ENCODE measurements around the gene NDST1. TPM values are rescaled to one million over a fixed set of nuclear protein-coding genes. Genes with fewer than 3 reads are reported as not detected.

Gene NDST1
- 39.5 and 65.6 TPM in 2 replicates for total RNA-seq

DNA sequence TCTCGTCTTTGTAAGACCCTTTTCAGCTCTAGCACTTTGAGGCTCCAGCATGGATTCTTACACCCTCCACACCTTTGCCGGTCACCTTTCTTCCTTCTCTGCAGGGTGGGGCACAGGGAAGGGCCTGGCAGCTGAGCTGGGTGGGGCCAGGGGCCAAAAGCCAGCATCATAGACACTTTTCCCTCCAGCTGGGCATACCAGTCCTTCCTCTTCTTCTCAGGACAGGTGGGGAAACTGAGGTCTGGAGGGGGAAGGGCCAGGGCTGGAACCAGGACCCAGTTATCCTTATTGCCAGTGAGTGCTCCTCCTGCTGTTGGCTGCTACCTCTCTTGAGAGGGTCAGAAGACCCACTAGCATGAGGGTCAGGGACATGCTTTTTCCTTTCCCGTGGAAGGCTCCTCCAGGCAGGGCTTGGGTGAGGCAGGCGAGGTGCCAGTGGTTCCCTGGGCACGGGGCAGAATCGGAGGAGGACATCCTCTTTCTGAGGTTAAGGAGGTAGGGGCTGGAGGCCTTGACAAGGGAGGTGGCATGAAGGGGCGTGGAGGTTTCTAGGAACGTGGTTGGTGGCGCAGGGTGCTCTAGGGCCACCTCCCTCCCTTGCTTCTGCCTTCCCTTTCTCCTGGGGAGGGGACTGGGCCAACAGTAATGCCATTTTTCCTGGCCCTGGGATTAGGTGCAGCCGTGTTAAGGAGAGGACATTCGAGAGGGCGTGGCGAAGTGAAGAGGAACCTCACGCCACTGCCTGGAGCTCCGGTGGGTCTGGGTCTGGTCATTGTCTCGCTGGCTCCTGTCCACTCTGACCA, at the start of gene NDST1:
Gene NDST1, plus strand, starts transcription at position 658 of the 803 bp plus-strand sequence. CDS start 13,124 bp downstream, outside the sequence.

Other genes with a start within 250 kb of the NDST1 start
- gene CAMK2A, start 218.4 kb upstream of the NDST1 start, total RNA-seq, result under 0.01 and 0.28 TPM in 2 replicates
- gene ARSI, start 205.2 kb upstream of the NDST1 start, total RNA-seq, result 4.4 and 5.4 TPM in 2 replicates
- 10.1 and 33.2 TPM in 2 replicates for gene TCOF1, start 150.4 kb upstream of the NDST1 start, total RNA-seq
- gene CD74, start 95.2 kb upstream of the NDST1 start, total RNA-seq, result 0.38 and 0.85 TPM in 2 replicates
- 3,397 and 3,748 TPM in 2 replicates for gene RPS14, start 58.4 kb upstream of the NDST1 start, total RNA-seq
- gene SYNPO, start 132.5 kb downstream of the NDST1 start, total RNA-seq, result 7.3 and 8.2 TPM in 2 replicates
- gene MYOZ3, start 153.1 kb downstream of the NDST1 start, total RNA-seq, result 0.38 and 0.85 TPM in 2 replicates
- gene RBM22, start 192.9 kb downstream of the NDST1 start, total RNA-seq, result 22.6 and 25.5 TPM in 2 replicates